ENCODE measurements around the gene WDR81. TPM values are rescaled to one million over a fixed set of nuclear protein-coding genes. Genes with fewer than 3 reads are reported as not detected.
"Not testable (repeated sequence)": the region's sequence is repeated elsewhere in the genome, so short reads cannot be mapped to it uniquely, and the experiment has no call there.

The WDR81 gene
- polyA plus RNA-seq, 2 of the 4 experiments (the other 2 are of a cell fraction): 4.9 to 26.8 TPM

- TF ChIP-seq, protein P1, sequence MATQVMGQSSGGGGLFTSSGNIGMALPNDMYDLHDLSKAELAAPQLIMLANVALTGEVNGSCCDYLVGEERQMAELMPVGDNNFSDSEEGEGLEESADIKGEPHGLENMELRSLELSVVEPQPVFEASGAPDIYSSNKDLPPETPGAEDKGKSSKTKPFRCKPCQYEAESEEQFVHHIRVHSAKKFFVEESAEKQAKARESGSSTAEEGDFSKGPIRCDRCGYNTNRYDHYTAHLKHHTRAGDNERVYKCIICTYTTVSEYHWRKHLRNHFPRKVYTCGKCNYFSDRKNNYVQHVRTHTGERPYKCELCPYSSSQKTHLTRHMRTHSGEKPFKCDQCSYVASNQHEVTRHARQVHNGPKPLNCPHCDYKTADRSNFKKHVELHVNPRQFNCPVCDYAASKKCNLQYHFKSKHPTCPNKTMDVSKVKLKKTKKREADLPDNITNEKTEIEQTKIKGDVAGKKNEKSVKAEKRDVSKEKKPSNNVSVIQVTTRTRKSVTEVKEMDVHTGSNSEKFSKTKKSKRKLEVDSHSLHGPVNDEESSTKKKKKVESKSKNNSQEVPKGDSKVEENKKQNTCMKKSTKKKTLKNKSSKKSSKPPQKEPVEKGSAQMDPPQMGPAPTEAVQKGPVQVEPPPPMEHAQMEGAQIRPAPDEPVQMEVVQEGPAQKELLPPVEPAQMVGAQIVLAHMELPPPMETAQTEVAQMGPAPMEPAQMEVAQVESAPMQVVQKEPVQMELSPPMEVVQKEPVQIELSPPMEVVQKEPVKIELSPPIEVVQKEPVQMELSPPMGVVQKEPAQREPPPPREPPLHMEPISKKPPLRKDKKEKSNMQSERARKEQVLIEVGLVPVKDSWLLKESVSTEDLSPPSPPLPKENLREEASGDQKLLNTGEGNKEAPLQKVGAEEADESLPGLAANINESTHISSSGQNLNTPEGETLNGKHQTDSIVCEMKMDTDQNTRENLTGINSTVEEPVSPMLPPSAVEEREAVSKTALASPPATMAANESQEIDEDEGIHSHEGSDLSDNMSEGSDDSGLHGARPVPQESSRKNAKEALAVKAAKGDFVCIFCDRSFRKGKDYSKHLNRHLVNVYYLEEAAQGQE (IDR thresholded peaks at IDR 0.05): peak; percentile 60
- no peak for TF ChIP-seq RARB (CRISPR knock-in tag; IDR thresholded peaks at IDR 0.05)
These were observed 39.9 kb upstream of the WDR81 start, which contains the start of gene PRPF8 (continued) for GRCh38 chr17:1684378-1685189.

GRCh38 chr17:1686086-1686485, 38.4 kb upstream of the WDR81 start:
- CTCF ChIA-PET: interaction anchor here (1.4 to 1.5 kb wide), 2 partner anchors 13 to 111 kb away, joined by 3 to 4 read pairs; no protein-coding TSS in a partner anchor
- no peaks in the 10 kb centered on the region for H3K9me3 ChIP-seq
- no peak for DNase-seq (ENCODE audit: low read depth in 1 of 2, low spot score in 1 of 2)
- POLR2A ChIA-PET: no interaction called here
- no peak for ATAC-seq
- peaks cover 7% of the 10 kb centered on the region for H3K4me1 ChIP-seq
- WGBS (ENCODE audit: missing lambda C conversion rate): 47% methylated on average over 7 of the region's 7 CpGs
- FAIRE-seq: no peak
- H3K4me3 ChIP-seq: no peak overlapping the region
- H3K27ac ChIP-seq: peak overlapping the region in 1 of 2 experiments; percentile 45; a peak in 3 of 6 replicates
- no peak overlapping the region for H3K4me2 ChIP-seq
- TF ChIP-seq EHF (CRISPR knock-in tag; IDR thresholded peaks at IDR 0.05) (no peak), FOSL2 (IDR thresholded peaks at IDR 0.05) (no peak), FOSL2 (CRISPR knock-in tag; IDR thresholded peaks at IDR 0.05) (0 out of 2 replicates have a peak, but pooled peaks have one; percentile 44)

DNA sequence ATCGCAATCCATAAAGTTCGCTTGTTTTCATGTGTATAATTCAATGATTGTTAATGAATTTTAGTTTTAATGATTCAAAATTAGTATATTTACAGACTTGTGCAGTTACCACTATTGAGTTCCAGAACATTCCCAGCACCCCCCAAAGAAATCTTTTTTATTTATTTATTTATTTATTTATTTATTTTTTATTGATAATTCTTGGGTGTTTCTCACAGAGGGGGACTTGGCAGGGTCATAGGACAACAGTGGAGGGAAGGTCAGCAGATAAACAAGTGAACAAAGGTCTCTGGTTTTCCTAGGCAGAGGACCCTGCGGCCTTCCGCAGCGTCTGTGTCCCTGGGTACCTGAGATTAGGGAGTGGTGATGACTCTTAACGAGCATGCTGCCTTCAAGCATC, 36.1 kb upstream of the WDR81 start:
- CTCF ChIA-PET, POLR2A ChIA-PET: not testable (repeated sequence)
- WGBS (ENCODE audit: missing lambda C conversion rate): 68% methylated on average over 6 of the region's 6 CpGs

DNA sequence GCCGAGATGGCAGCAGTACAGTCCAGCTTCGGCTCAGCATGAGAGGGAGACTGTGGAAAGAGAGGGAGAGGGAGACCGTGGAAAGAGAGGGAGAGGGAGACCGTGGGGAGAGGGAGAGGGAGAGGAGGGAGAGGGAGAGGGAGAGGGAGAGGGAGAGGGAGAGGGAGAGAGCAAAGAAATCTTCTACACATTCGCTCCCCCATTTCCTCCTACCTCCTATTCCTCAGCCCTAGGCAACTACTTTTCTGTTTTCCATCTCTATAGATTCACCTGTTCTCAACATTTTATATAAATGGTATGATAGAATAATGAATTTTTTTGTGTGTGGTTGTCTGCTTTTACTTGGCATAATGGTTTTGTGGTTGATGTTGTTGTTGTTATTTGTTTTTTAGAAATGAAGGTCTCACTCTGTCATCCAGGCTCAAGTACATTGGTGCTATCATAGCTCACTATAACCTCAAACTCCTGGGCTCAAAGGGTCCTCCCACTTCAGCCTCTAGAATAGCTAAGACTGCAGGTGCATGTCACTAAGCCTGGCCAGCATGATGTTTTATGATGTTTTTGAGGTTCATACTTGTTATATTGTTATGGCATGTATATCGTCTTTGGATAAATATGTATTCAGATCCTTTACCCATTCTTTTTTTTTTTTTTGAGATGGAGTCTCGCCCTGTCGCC, 33.8 kb upstream of the WDR81 start:
- DNase-seq (ENCODE audit: low read depth in 1 of 2, low spot score in 1 of 2): no peak
- peak; percentile 70 to 71; a peak in 5 of 6 replicates for ATAC-seq
- Histone ChIP-seq H3K4me2 (no peak overlapping the region), H3K4me1 (no peaks in the 10 kb centered on the region; the same call in 2 of the 3 replicates), H3K9me3 (no peaks in the 10 kb centered on the region), H3K27ac (no peak overlapping the region), H3K4me3 (no peak overlapping the region)
- ChIA-PET POLR2A (interaction anchor here (0.7 kb wide), 1 partner anchor 646 kb away, joined by 16 read pairs; no protein-coding TSS in a partner anchor), CTCF (interaction anchor here (0.9 to 1.9 kb wide), 3 partner anchors 14 to 26 kb away, joined by 3 to 7 read pairs (median 6); no protein-coding TSS in a partner anchor)
- TF ChIP-seq HDAC2 (IDR thresholded peaks at IDR 0.05) (no peak), SMC3 (IDR thresholded peaks at IDR 0.05) (no peak), NPAS2 (CRISPR knock-in tag; IDR thresholded peaks at IDR 0.05; ENCODE audit: borderline replicate concordance) (no peak), EHF (CRISPR knock-in tag; IDR thresholded peaks at IDR 0.05) (no peak), JUNB (IDR thresholded peaks at IDR 0.05) (no peak), CBX8 (IDR thresholded peaks at IDR 0.05) (no peak), RNF2 (IDR thresholded peaks at IDR 0.05; ENCODE audit: borderline replicate concordance, low read depth) (no peak), BHLHE40 (IDR thresholded peaks at IDR 0.05; ENCODE audit: low read depth, low read length) (no peak), BCL3 (IDR thresholded peaks at IDR 0.05) (no peak), ZSCAN20 (CRISPR knock-in tag; IDR thresholded peaks at IDR 0.05) (no peak), HOXB13 (CRISPR knock-in tag; IDR thresholded peaks at IDR 0.05; ENCODE audit: low read depth) (no peak), ZNF302 (CRISPR knock-in tag; IDR thresholded peaks at IDR 0.05) (no peak), FOSL2 (IDR thresholded peaks at IDR 0.05) (no peak), FOSL2 (CRISPR knock-in tag; IDR thresholded peaks at IDR 0.05) (no peak)
- TF ChIP-seq, protein P1 (IDR thresholded peaks at IDR 0.05): no peak
- WGBS (ENCODE audit: missing lambda C conversion rate): 65% methylated on average over 8 of the region's 8 CpGs
- FAIRE-seq: no peak

More for the DNA sequence above, 36.1 kb upstream of the WDR81 start:
- not testable (repeated sequence) for ATAC-seq; H3K27ac ChIP-seq; H3K4me1 ChIP-seq; H3K4me3 ChIP-seq; FAIRE-seq; H3K4me2 ChIP-seq; H3K9me3 ChIP-seq; DNase-seq (ENCODE audit: low read depth in 1 of 2, low spot score in 1 of 2)
- TF ChIP-seq ZC3H11A (IDR thresholded peaks at IDR 0.05): peak; percentile 59

Data from A549 (cell line).